Purkinje cell (primary cell): ENCODE measurements around the gene RAET1E. TPM values are rescaled to one million over a fixed set of nuclear protein-coding genes. Genes with fewer than 3 reads are reported as not detected.

Source experiments
- polyA plus RNA-seq: library from polyadenylated mRNA; unstranded; fragments of >200 nt; fragmentation: Nextera tagmentation; gene quantifications from 2 replicates; pipeline ENCODE4 v1.2.1, GENCODE V29; 2014

The RAET1E gene, protein sequence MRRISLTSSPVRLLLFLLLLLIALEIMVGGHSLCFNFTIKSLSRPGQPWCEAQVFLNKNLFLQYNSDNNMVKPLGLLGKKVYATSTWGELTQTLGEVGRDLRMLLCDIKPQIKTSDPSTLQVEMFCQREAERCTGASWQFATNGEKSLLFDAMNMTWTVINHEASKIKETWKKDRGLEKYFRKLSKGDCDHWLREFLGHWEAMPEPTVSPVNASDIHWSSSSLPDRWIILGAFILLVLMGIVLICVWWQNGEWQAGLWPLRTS
- 0.34 TPM in 1 of 2 replicates, not detected in the other for polyA plus RNA-seq

DNA sequence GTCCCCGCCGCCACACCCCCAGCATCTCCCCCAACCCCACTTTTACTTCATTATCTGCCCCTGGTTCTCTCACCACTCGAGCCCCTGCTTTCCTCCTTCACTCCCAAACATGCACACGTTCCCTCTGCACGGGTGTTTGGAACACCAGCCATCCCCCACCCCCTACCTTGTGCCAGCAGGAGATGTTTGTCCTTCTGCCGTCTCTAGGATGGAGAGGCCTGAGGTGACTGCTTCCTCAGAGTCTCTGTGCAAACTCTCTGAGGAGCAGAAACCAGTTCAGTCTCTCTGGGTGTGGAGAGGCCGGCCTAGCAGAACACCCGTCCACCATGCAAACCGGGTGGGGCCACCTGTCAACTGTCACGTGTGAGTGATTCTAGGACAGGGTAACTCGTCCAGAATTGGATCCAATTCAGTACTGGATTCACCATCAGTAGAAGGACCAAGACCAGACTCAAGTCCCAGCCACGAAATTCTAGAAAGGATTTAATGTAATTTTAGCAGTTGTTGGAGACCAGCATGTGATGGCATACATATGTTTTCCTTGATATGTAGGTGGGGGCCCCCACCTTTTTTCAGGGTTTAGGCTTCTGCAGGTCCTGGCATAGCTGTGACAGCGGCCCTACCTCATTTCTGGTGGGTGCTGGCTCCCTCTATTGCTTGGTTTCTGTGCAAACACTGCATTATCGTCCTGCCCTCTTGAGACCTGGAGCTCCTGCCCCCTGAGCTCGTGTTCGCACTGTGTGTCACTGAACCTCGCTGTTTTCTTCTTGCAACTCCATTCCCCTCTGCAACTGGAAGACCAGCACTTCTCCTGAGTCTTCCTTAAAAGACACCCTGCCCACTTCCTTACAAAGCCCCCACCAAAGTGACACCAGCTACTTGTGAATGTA is at the start of gene RAET1E:
Gene RAET1E (minus strand): TSS at position 259 of the 890 bp plus-strand sequence. CDS start 7,212 bp downstream, outside the sequence.

DNA sequence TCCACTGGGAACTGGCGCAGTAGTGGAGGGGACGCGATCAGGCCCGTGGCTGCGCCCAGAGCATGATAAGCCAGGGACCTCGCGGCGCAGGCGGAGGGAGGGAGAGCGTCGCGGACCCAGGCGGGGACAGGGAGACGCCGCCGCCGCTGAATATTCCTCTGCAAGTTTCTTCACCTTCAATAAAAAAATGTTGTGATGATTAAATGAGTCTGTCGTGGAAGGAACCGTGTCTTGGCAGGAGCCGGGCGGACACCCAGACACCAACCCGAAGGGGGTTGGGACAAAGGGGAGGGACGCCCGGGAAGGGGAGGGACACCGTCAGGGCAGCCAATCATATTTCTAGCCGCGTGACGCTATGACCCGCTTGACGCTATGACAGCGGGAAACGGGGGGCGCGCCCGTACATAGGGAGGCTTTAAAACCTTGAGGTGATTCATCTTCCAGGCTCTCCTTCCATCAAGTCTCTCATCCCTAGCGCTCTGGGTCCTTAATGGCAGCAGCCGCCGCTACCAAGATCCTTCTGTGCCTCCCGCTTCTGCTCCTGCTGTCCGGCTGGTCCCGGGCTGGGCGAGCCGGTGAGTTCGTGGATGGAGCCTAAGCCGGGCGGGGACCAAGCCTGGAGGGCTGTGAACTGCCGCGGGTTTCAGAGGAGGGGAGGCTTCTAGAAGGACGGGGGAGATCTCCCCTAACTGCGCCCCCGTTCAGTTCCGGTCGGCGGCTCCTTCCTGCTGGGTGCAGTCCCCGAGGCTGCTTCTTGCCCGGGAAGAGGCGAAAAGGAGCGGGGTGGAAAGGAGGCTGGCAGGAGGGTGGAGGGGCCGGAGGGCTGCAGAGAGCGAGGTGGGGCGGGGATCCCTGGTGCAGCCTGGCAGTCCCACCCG is 43.9 kb upstream of the RAET1E start, which contains the start of gene ULBP2:
Gene ULBP2 (plus strand): TSS at position 432 of the 878 bp plus-strand sequence. CDS start 59 bp downstream, at position 491.

DNA sequence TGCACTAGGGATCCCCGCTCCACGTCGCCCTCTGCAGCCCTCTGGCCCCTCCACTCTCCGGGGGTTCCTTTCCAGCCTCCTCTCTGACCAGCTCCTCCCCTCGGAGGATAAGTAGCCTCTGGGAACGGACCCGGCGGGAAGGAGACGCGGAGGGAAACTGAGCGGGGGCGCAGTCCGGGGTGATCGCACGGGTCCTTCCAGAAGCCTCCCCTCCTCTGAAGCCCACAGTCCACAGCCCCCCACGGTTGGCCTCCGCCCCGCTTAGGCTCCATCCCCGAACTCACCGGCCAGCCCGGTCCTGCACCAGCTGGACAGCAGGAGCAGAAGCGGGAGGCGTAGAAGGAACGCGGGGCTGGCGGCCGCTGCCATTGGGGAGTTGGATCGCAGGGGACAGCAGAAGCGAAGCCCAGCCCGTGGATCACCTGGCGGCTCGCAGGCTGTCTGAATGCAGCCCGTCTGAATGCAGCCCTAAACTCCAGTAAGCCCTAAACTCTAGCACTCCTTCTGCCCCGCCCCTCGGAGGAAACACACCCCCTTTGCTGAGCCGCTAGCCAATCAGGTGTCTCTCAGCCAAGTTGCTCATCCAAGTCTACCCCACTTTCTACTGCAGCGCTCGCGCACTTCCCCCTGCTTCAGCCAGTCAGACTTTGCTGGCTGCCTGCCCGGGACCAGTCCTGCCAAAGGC is 24.9 kb upstream of the RAET1E start, which contains the start of gene RAET1G:
Gene RAET1G (minus strand): TSS at position 480 of the 685 bp plus-strand sequence. CDS start 111 bp downstream, at position 369.

DNA sequence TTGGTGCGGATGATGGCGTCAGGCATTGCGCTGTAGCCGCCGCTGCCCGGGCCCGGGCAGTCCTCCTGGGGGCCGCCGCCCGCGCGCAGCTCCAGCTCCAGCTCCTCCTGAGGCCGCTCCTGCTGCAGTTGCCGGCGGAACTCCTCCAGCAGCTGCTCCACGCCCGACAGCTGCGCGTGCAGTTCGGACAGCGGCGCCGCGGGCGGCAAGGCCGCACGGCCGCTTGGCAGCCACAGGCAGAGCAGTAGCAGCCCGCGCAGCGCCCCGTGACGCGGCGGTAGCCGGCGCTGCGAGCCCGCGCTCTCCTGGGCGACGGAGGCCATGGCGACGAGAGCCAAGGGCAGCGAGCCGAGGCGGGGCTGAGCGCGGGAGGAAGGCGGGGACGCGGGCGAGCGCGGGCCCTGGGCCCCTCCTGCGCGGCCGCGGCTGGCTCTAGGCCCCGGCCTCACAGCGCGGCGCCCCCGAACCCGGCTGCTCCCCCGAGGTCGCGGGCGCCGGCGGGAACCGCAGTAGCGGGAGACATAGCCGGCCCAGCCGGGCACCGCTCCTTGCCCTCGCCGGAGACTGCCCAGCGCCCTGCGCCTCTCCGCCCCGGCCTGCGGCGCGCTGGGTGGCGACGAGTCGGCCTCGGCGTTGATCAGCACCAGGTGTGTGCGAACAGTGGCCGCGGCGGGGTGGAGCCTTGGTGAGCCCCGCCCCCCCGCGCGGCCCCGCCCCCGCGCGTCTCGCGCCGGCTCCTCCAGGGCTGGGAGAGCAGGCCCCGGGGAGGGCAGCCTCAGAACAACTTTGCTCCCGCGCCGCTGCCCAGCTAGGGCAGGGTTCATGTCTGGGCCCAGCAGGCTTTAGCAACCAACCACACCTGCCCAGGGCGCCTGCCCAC is 34.0 kb downstream of the RAET1E start, which contains the start of gene LRP11:
Gene LRP11 (minus strand): TSS at position 662 of the 880 bp plus-strand sequence. CDS start 339 bp downstream, at position 323.

Other genes with a start within 250 kb of the RAET1E start
- 3.3 and 7.6 TPM in 2 replicates for gene KATNA1, start 249.4 kb downstream of the RAET1E start, polyA plus RNA-seq
- gene LATS1, start 180.0 kb downstream of the RAET1E start, polyA plus RNA-seq = 5.4 and 8.0 TPM in 2 replicates
- gene NUP43, start 151.6 kb downstream of the RAET1E start, polyA plus RNA-seq = 9.1 and 13.5 TPM in 2 replicates
- 413 and 492 TPM in 2 replicates for gene PCMT1, start 148.4 kb downstream of the RAET1E start, polyA plus RNA-seq
- gene LRP11, start 33.8 kb downstream of the RAET1E start, polyA plus RNA-seq = 46.1 and 48.8 TPM in 2 replicates
- not detected in 2 replicates for gene RAET1G, start 25.0 kb upstream of the RAET1E start, polyA plus RNA-seq
- 5.6 and 9.5 TPM in 2 replicates for gene ULBP2, start 43.9 kb upstream of the RAET1E start, polyA plus RNA-seq
- not detected in 2 replicates for gene ULBP1, start 65.8 kb upstream of the RAET1E start, polyA plus RNA-seq
- not detected in 2 replicates for gene RAET1L, start 127.4 kb upstream of the RAET1E start, polyA plus RNA-seq
- gene ULBP3, start 171.0 kb upstream of the RAET1E start, polyA plus RNA-seq = not detected in 2 replicates
- gene PPP1R14C, start 244.9 kb upstream of the RAET1E start, polyA plus RNA-seq = 0.25 and 9.2 TPM in 2 replicates